UCSD-AML1 (cell line): ENCODE results near the gene ZNF688.
"Not testable (repeated sequence)": the region's sequence is repeated elsewhere in the genome, so short reads cannot be mapped to it uniquely, and the experiment has no call there.

ENCODE experiments used
- DNase-seq: peaks from one replicate; lab custom pipeline; 2025; ENCODE audit not compliant: unreplicated experiment; lab: John Stamatoyannopoulos, UW

The ZNF688 gene

GRCh38 chr16:30571445-30572322 is at the start of gene ZNF688:
TSS of gene ZNF688 (minus strand) at chr16:30571714. CDS start at chr16:30571629, 85 bp downstream.
- peak; percentile 94 for DNase-seq

- no peak for DNase-seq
Measured at GRCh38 chr16:30620169-30620568, 48.7 kb upstream of the ZNF688 start.

GRCh38 chr16:30619638-30620037 is 48.1 kb upstream of the ZNF688 start:
- no peak for DNase-seq

GRCh38 chr16:30619202-30619601 is 47.7 kb upstream of the ZNF688 start:
- no peak for DNase-seq

- DNase-seq: peak; percentile 83
Measured at GRCh38 chr16:30615358-30616091, 44.0 kb upstream of the ZNF688 start.

- peak; percentile 96 for DNase-seq
Measured at GRCh38 chr16:30609926-30610839, 38.7 kb upstream of the ZNF688 start, which contains the start of gene ZNF689. TSS of gene ZNF689 (minus strand) at chr16:30610389. CDS start at chr16:30610041, 348 bp downstream.

- peak; percentile 70 for DNase-seq
Measured at GRCh38 chr16:30609002-30609925, 37.8 kb upstream of the ZNF688 start.

GRCh38 chr16:30606004-30606403 is 34.5 kb upstream of the ZNF688 start:
- DNase-seq: no peak

- no peak for DNase-seq
Measured at GRCh38 chr16:30605158-30605557, 33.6 kb upstream of the ZNF688 start.

- no peak for DNase-seq
Measured at GRCh38 chr16:30604316-30604947, 32.9 kb upstream of the ZNF688 start.

GRCh38 chr16:30603945-30604315 is 32.4 kb upstream of the ZNF688 start:
- no peak for DNase-seq

GRCh38 chr16:30602616-30603277 is 31.2 kb upstream of the ZNF688 start:
- DNase-seq: no peak

- DNase-seq: no peak
Measured at GRCh38 chr16:30601966-30602365, 30.5 kb upstream of the ZNF688 start.

GRCh38 chr16:30600929-30601328 is 29.4 kb upstream of the ZNF688 start:
- no peak for DNase-seq

- no peak for DNase-seq
Measured at GRCh38 chr16:30600215-30600614, 28.7 kb upstream of the ZNF688 start.

GRCh38 chr16:30592871-30593270 is 21.4 kb upstream of the ZNF688 start:
- no peak for DNase-seq

GRCh38 chr16:30590869-30591268 is 19.4 kb upstream of the ZNF688 start:
- DNase-seq: not testable (repeated sequence)

GRCh38 chr16:30589582-30589981 is 18.1 kb upstream of the ZNF688 start:
- not testable (repeated sequence) for DNase-seq

- DNase-seq: no peak
Measured at GRCh38 chr16:30588651-30589050, 17.1 kb upstream of the ZNF688 start.
